OCI-M1 (cell line): ENCODE measurements around the gene APOL5.

Source experiments
- DNase-seq: peaks from one replicate; lab custom pipeline; 2025; lab: John Stamatoyannopoulos, UW

Gene APOL5

GRCh38 chr22:35742342-35743100 is 24.8 kb downstream of the APOL5 start:
- peak; percentile 94 for DNase-seq

DNA sequence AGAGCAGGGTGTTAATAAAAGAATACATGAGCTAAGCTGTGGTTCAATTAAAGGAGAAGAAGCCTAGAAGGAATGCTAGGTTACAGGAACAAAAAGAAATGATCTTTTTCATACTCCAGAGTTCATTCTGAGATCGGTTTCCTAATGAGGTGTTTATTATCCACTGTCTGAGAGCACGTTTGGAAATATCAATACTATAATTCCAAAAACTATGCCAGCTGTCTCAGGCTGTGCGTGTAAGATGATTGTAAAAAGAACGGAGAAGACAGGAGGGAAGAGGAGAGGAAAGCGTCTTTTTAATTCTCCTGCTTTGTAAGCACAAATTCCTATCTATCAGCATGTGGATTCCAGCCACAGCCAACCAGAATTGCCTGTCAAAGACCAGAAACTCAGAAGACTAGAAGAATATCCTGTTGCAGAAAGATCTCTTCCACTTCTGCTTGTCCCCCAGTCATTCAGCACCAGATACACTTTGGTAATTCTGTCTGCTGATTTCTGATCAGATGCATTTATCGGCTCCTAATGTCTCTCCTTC is 25.7 kb downstream of the APOL5 start:
- no peak for DNase-seq

DNA sequence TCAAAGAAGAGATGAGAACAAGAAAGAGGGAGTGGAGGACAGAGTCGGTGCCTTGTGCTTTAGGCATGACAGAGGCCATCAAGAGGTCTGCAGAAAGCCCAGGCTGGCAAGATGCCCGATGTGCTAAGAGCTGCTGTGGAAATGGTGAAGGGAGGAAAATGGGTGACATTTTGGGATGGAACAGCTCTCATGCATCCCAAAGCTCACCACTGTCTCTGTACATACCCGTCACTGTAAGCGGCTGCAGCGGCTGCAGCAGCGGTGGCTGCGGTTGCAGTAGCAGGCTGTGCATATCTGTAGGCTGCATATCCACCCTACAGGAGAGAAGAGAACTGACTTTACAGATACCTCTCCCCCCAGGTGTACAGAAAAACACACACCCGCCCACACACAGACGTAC is 28.6 kb downstream of the APOL5 start:
- DNase-seq, result no peak

- no peak for DNase-seq
Measured at GRCh38 chr22:35746946-35747703, 29.5 kb downstream of the APOL5 start.

GRCh38 chr22:35749808-35750207 is 32.1 kb downstream of the APOL5 start:
- DNase-seq, result no peak

GRCh38 chr22:35752006-35752862 is 34.6 kb downstream of the APOL5 start:
- DNase-seq, result peak; percentile 60

DNA sequence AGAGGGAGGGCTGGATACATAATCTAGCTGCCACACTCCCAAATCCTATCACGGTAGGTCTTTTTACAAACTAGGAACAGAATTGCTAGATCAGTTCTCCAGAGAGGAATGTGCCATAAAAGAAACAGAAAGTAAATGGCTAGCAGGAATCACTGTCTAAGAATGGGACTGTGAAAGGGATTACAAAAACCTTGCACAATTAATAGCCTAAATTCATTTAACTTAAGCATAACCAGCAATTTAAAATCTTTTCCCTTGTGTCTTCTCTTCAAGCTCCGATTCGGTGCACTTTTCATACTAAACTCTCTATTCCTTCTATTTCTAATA is 35.2 kb downstream of the APOL5 start:
- DNase-seq, result no peak

DNA sequence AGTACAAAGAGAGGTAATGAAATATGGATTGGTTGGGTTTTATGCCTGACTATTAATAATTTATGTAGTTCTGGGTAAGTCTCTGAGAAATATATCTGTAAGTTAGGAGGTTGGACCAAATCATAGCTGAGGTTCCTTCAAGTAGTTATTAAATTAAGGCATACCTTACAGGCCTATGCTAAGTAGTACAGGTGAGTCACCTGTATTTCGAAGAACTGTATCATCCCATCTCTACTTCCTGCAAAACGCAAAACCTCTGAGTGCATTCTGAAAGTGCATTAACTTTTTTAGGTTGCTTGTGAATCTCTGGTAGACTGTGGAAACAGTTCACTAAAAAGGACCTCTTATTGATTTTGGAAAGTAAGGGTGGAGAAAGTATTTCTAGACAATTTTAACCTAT is 37.1 kb downstream of the APOL5 start:
- no peak for DNase-seq

GRCh38 chr22:35756722-35757121 is 39.0 kb downstream of the APOL5 start:
- DNase-seq, result no peak

GRCh38 chr22:35758394-35758793 is 40.7 kb downstream of the APOL5 start:
- DNase-seq, result no peak

DNA sequence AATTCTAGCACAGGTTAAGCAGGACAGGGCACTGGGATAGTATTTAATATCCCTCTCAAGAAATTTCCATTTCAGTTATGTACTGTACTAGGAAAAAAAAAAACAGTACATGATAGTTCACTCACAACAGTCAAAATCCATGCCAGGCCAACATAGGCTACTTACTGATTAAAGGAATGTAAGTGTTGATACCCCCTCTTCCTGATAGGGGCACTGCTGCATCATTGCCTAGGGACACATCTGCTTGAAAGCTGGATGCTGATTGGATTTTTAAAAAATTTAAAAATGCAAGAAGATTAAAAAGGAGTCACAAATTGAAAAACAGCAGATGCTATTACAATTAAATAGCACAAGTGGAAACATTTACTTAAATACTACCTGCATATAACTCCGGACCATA is 43.4 kb downstream of the APOL5 start:
- peak; percentile 45 for DNase-seq

DNA sequence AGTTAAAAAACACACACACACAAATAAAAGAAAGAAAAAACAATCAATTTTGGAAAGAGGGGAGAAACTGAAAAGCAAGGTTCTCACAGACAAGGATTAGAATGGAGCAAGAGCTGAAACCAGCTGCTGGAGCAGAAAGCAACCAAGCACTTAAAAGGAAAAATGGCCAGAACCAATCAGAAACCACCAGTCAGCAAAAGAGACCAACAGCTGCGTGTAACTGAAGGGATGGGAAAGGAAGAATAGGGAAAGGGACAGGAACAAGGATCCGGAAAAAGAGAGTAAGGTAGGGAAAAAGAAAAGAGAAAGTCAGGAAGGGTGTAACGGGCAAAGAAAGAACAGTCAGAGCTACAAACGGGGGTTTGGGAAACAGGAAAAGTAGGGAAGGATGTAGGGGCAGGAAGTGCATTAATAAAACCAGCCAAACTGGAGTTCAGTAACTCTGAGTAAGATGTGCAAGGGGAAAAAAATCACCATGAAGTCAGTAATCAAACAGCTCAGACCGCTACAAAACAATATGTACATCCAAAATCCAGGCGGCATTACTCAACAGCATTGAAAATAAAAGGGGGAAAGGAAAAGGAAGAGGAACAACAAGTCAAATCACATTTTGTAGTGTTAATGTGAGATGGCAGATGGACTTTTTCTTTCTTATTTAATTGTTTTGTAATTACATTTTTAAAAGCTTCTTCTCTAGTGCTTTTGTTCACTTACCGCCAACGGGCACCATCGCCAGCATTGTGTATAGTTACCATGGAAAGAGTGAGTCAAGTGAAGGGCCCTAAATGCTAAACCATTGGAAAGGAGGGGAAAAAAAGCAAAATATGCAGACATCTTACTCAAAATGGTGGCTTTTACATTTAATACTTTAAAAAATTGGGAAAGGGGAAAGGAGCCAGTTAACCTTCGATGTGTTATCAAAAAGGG is 49.2 kb downstream of the APOL5 start:
- DNase-seq, result no peak

DNA sequence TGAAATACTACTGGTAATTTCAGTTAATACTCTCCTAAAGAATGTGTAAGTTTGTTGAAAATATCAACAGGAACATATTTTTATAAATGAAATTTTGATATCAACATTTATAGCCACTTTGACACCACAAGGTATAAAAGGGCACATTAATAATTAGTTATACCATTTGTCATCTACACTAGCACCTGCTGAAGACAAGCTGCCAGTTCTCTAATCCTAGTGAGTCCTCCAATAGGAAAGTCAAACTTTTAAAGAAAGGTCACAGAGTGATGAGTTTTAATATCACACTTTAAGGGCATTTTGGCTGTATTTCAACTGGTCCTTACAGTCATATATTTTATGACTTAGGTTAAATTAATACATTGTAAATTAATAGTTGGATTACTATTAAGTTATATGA is 52.3 kb downstream of the APOL5 start:
- DNase-seq, result no peak

DNA sequence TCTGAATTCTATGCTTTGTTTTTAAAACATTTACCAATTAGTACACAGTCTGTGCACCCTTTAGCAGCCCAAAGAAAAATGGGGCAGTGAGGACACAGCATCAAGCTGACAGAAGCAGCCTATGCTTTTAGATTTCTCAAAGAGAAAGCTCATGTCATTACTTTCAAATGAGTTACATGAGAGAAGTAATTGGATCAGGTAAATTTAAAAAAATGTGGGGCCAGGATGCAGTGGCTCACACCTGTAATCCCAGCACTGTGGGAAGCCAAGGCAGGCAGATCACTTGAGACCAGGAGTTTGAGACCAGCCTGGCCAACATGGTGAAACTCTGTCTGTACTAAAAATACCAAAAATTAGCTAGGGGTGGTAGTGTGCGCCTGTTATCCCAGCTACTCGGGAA is 57.7 kb downstream of the APOL5 start:
- DNase-seq, result no peak

- no peak for DNase-seq
Measured at GRCh38 chr22:35777335-35777975, 59.8 kb downstream of the APOL5 start.
